Common myeloid progenitor, CD34-positive (primary cell): ENCODE data around the gene PITPNC1.

Experiments used
- CTCF ChIA-PET: fragments of 350-600 bp; sonication (Branson Sonifier 250); formaldehyde crosslinking; loops from one replicate; lab custom pipeline; 2021; ENCODE audit warnings: antibody characterized with exemption; lab: Charles Lee
- POLR2A ChIA-PET: fragments of 350-600 bp; sonication (Branson Sonifier 250); formaldehyde crosslinking; loops from one replicate; lab custom pipeline; 2021; ENCODE audit warnings: antibody characterized with exemption; lab: Charles Lee
- DNase-seq, 3 donors: peaks; one replicate each; pipeline versions ENCODE4 v3.0.0 to v3.0.0-alpha.2; 2013
- H3K27ac ChIP-seq, 2 experiments: 1 replicate in 1 of 2; 2 replicates in 1 of 2; pipeline ENCODE4 v1.7.0; 2013; ENCODE audit warnings: inconsistent platforms in 2 of 2, low read length in 2 of 2, mild to moderate bottlenecking in 2 of 2, low read depth in 1 of 2, moderate library complexity in 1 of 2; ENCODE audit not compliant: severe bottlenecking in 2 of 2, insufficient read depth in 1 of 2, poor library complexity in 1 of 2
- H3K27me3 ChIP-seq, 5 experiments: replicated peaks in 2 of 5; 1 replicate in 3 of 5; 2 replicates in 2 of 5; pipeline versions ENCODE4 v1.6.1 to v1.7.0; 2013; ENCODE audit warnings: low read length in 4 of 5, mild to moderate bottlenecking in 2 of 5, moderate library complexity in 2 of 5, inconsistent platforms in 1 of 5; ENCODE audit not compliant: insufficient read depth in 5 of 5, control insufficient read depth in 4 of 5
- H3K36me3 ChIP-seq, 4 experiments: 1 replicate in 2 of 4; 2 replicates in 2 of 4; pipeline versions ENCODE4 v1.6.1 to v1.7.0; 2013; ENCODE audit warnings: low read length in 3 of 4, control low read depth in 1 of 4, mild to moderate bottlenecking in 1 of 4; ENCODE audit not compliant: control insufficient read depth in 4 of 4, insufficient read depth in 4 of 4
- H3K4me1 ChIP-seq, 4 experiments: 1 replicate in 3 of 4; 2 replicates in 1 of 4; pipeline versions ENCODE4 v1.6.1 to v1.7.1; 2013; ENCODE audit warnings: low read length in 3 of 4, mild to moderate bottlenecking in 3 of 4, control low read depth in 1 of 4, inconsistent platforms in 1 of 4, moderate library complexity in 1 of 4; ENCODE audit not compliant: control insufficient read depth in 4 of 4, insufficient read depth in 4 of 4; ENCODE audit errors: control extremely low read depth in 1 of 4
- H3K4me3 ChIP-seq, 7 experiments: 1 replicate in 4 of 7; 2 replicates in 3 of 7; pipeline versions ENCODE4 v1.5.1 to v1.7.0; 2013; ENCODE audit warnings: mild to moderate bottlenecking in 7 of 7, low read length in 6 of 7, moderate library complexity in 6 of 7, inconsistent platforms in 2 of 7, low read depth in 2 of 7, control low read depth in 1 of 7; ENCODE audit not compliant: insufficient read depth in 4 of 7, control insufficient read depth in 1 of 7; ENCODE audit errors: extremely low read depth in 1 of 7
- H3K9me3 ChIP-seq, 5 experiments: 1 replicate in 4 of 5; 2 replicates in 1 of 5; pipeline versions ENCODE4 v1.6.1 to v1.7.1; 2013; ENCODE audit warnings: low read length in 4 of 5, mild to moderate bottlenecking in 2 of 5, inconsistent platforms in 1 of 5, low read depth in 1 of 5, moderate library complexity in 1 of 5; ENCODE audit not compliant: control insufficient read depth in 4 of 5, insufficient read depth in 2 of 5; ENCODE audit errors: control extremely low read depth in 1 of 5
- WGBS: methylation state at CpG from one replicate; pipeline ENCODE4 v1.1.5; 2013; ENCODE audit not compliant: insufficient coverage; 5-methylcytosine and 5-hydroxymethylcytosine counted together

Gene PITPNC1

GRCh38 chr17:67449845-67450755 lies 73.0 kb downstream of the PITPNC1 start:
- peaks cover under 1 to 8% (median 5%) of the 10 kb centered on the region in 4 experiments for H3K4me1 ChIP-seq
- CTCF ChIA-PET: interaction anchor here (1.0 to 1.8 kb wide), 2 partner anchors 11 to 75 kb away, joined by 3 to 5 read pairs; no protein-coding TSS in a partner anchor
- 100% methylated on average over 9 of the region's 16 CpGs for WGBS
- POLR2A ChIA-PET: no interaction called here
- DNase-seq: peak in 2 of 3 donors; percentile 23 to 39
- H3K9me3 ChIP-seq: no peaks in the 10 kb centered on the region
- H3K4me3 ChIP-seq: no peak overlapping the region
- H3K36me3 ChIP-seq: no peaks in the 10 kb centered on the region
- no peaks in the 10 kb centered on the region for H3K27me3 ChIP-seq
- no peak overlapping the region for H3K27ac ChIP-seq

DNA sequence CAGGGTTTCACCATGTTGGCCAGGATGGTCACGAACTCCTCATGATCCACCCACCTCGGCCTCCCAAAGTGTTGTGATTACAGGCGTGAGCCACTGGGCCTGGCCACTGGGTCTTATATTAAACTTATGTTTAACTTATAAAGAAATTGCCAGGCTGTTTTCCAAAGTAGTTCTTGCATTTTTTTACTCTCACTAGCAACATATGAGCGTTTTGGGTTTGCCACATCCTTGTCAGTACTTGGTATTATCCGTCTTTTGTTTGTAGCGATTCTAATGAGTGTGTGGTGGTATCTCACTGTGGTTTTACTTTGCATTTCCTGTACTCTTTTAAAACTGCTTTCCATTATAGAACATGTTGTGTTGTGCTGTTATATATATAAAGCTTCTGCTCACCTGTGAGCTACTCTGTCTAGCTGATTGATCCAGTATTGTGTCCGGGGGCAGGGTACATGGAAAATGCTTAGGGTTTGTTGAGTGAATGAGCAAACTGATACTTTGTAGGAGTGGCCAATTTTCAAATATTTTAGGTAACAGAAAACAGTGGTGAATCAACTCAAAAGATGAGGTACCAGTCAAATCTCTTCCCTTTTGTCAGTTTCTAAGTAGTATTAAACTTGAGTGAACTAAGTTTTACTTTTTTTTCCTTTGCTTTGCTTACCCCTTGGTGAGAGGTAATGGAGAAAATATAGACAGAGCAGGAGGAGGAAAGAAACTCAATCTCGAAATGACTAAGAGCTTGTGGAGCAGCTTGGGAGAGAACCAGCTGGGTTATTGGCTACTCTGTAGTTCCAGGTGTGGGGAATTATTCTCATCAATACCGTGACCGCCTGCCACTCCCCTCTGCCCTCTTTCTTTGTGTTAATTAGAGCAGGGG lies 75.8 kb downstream of the PITPNC1 start:
- peaks cover 0 to 6% (median 5%) of the 10 kb centered on the region in 4 experiments for H3K4me1 ChIP-seq
- CTCF ChIA-PET: interaction anchor here (0.8 to 1.9 kb wide), 5 partner anchors 10 to 75 kb away, joined by 3 to 4 read pairs (median 4); no protein-coding TSS in a partner anchor

DNA sequence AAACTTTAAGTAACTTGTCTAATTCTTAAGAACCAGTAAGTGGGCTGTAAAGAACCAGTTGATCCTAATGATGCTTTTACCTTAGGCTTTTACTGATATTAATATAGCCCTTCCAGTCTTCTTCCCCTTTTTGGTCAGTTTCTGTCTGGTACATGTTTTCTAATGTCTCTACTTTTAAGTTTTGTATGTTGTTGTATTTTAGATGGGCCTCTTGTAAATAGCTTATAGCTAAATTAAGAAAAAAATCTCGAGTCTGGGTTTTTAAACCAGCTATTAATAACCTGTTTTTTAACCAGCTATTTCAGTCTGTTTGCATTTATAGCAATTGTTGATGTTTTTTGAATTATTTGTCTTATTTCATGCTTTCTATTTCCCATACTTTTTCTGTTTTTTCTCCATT lies 79.0 kb downstream of the PITPNC1 start:
- WGBS: no CpG with 5 or more reads among the region's 1 CpG
- peak in 1 of 3 donors; percentile 28 for DNase-seq
- Histone ChIP-seq H3K9me3 (peaks cover 0 to 11% (median 7%) of the 10 kb centered on the region in 5 experiments), H3K27me3 (no peaks in the 10 kb centered on the region), H3K4me1 (peaks cover 0 to 5% (median 3%) of the 10 kb centered on the region in 4 experiments), H3K4me3 (no peak overlapping the region), H3K36me3 (no peaks in the 10 kb centered on the region), H3K27ac (no peak overlapping the region)
- ChIA-PET POLR2A (interaction anchor here (0.6 kb wide), 1 partner anchor 12 kb away, joined by 3 read pairs; no protein-coding TSS in a partner anchor), CTCF (interaction anchor here (0.7 to 1.2 kb wide), 3 partner anchors 9 to 1808 kb away, joined by 3 to 4 read pairs (median 3); no protein-coding TSS in a partner anchor)

More for the DNA sequence above, 75.8 kb downstream of the PITPNC1 start:
- H3K9me3 ChIP-seq: peaks cover 0 to 6% (median 3%) of the 10 kb centered on the region in 5 experiments
- H3K27me3 ChIP-seq: no peaks in the 10 kb centered on the region
- POLR2A ChIA-PET: no interaction called here
- DNase-seq: peak in 2 of 3 donors; percentile 28 to 50
- WGBS: 100% methylated on average over 3 of the region's 10 CpGs
- no peak overlapping the region for H3K27ac ChIP-seq
- no peaks in the 10 kb centered on the region for H3K36me3 ChIP-seq
- H3K4me3 ChIP-seq: no peak overlapping the region

DNA sequence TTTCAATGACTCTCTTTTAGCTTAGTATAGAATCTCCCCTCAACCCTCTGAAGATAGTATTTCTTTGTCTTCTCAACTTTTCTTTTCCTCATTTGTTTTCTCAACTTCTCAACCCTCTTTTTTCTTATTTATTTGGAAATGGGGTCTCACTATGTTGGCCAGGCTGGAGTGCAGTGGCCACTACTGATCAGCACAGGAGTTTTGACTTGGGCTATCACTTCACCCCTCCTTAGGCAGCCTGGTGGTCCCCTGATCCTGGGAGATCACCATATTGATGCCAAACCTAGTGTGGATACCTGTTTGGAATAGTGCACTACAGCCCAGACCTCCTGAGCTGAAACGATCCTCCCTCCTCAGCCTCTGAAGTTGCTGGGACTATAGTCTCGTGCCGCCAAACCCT lies 79.8 kb downstream of the PITPNC1 start:
- whole genome bisulfite sequencing: 100% methylated on average over 3 of the region's 3 CpGs
- Histone ChIP-seq H3K27ac (no peak overlapping the region), H3K9me3 (peaks cover 0 to 11% (median 7%) of the 10 kb centered on the region in 5 experiments), H3K4me3 (no peak overlapping the region), H3K4me1 (peaks cover 0 to 5% (median 3%) of the 10 kb centered on the region in 4 experiments), H3K36me3 (no peaks in the 10 kb centered on the region), H3K27me3 (no peaks in the 10 kb centered on the region)
- ChIA-PET POLR2A (interaction anchor here (0.6 kb wide), 1 partner anchor 237 kb away, joined by 5 read pairs; no protein-coding TSS in a partner anchor), CTCF (interaction anchor here (1.2 kb wide), 2 partner anchors 9 to 18 kb away, joined by 3 to 4 read pairs; no protein-coding TSS in a partner anchor)
- DNase-seq: no peak

DNA sequence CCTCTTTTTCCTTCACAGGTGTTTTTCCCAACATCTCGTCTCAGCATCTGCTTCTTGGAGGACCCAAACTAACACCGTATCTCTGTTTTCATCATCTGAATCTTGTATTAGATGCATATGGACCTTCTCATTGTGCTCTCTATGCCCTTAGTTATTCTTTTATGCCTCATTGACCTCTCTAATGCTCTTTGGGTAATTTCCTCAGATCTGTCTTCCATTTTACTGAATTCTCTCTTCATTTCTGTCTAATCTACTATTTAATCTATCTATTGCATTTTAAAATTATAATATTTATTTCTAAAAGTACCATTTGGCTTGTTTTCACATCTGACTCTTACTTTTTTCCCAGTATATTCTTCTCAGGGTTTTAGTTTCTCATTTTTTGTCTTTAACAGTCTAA lies 81.1 kb downstream of the PITPNC1 start:
- Histone ChIP-seq H3K27ac (no peak overlapping the region), H3K27me3 (no peaks in the 10 kb centered on the region), H3K4me3 (no peak overlapping the region), H3K4me1 (no peaks in the 10 kb centered on the region), H3K9me3 (peaks cover 0 to 11% (median 7%) of the 10 kb centered on the region in 5 experiments), H3K36me3 (no peaks in the 10 kb centered on the region)
- no peak for DNase-seq
- 82% methylated on average over 2 of the region's 2 CpGs for WGBS
- CTCF ChIA-PET: no interaction called here
- POLR2A ChIA-PET: no interaction called here

DNA sequence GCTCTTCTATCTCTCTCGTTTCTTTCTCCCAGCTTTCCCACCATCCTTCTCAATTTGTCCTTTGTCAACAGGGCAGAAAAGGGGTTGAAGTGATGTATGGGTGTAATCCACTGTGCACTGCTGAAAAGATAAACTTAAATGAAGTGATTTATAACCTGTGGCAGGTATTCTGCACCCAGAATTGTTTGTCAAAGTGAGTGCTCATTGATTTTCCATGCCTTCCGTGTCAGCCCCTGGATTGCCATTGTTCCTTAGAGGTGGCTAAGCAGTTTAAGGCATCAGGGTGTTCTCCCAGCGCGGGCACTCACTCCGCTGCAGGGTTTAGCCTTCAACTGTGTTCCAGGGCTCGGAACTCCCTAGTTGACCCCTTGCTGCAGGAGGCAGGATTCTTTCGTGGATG lies 82.9 kb downstream of the PITPNC1 start:
- WGBS: 100% methylated on average over 6 of the region's 7 CpGs
- Histone ChIP-seq H3K4me3 (no peak overlapping the region), H3K27ac (no peak overlapping the region), H3K4me1 (no peaks in the 10 kb centered on the region), H3K36me3 (no peaks in the 10 kb centered on the region), H3K27me3 (no peaks in the 10 kb centered on the region), H3K9me3 (peaks cover 0 to 11% (median 7%) of the 10 kb centered on the region in 5 experiments)
- no peak for DNase-seq
- ChIA-PET CTCF (interaction anchor here (1.9 kb wide), 1 partner anchor 19 kb away, joined by 5 read pairs; no protein-coding TSS in a partner anchor), POLR2A (no interaction called here)
